Epidermal melanocyte (primary cell): ENCODE data around the gene PRAC1.

ENCODE experiments used
- DNase-seq: peaks from one replicate; pipeline ENCODE4 v3.0.0; 2011; ENCODE audit warnings: low spot score; ENCODE audit not compliant: insufficient read length

The PRAC1 gene

GRCh38 chr17:48747445-48748363 is 25.4 kb upstream of the PRAC1 start:
- no peak for DNase-seq

GRCh38 chr17:48746916-48747444 is 24.7 kb upstream of the PRAC1 start:
- DNase-seq: no peak

GRCh38 chr17:48745381-48746275 is 23.3 kb upstream of the PRAC1 start:
- no peak for DNase-seq

GRCh38 chr17:48740537-48740936 is 18.2 kb upstream of the PRAC1 start:
- DNase-seq: no peak

- no peak for DNase-seq
These were observed 16.6 kb upstream of the PRAC1 start for GRCh38 chr17:48738803-48739526.

GRCh38 chr17:48738424-48738802 is 16.1 kb upstream of the PRAC1 start:
- DNase-seq: no peak

- DNase-seq: no peak
These were observed 15.2 kb upstream of the PRAC1 start for GRCh38 chr17:48737330-48738043.

GRCh38 chr17:48735062-48735351 is 12.7 kb upstream of the PRAC1 start:
- DNase-seq: no peak

GRCh38 chr17:48734333-48735061 is 12.2 kb upstream of the PRAC1 start:
- no peak for DNase-seq

GRCh38 chr17:48733632-48734328 is 11.5 kb upstream of the PRAC1 start:
- no peak for DNase-seq

GRCh38 chr17:48732688-48733629 is 10.6 kb upstream of the PRAC1 start:
- DNase-seq: no peak

GRCh38 chr17:48731355-48731754 is 9.0 kb upstream of the PRAC1 start:
- no peak for DNase-seq

- no peak for DNase-seq
These were observed 7.9 kb upstream of the PRAC1 start for GRCh38 chr17:48730240-48730550.

- no peak for DNase-seq
These were observed 7.3 kb upstream of the PRAC1 start for GRCh38 chr17:48729335-48730239.

- DNase-seq: no peak
These were observed 6.2 kb upstream of the PRAC1 start, which contains the start of gene HOXB13 for GRCh38 chr17:48728232-48729231. Gene HOXB13, minus strand, starts transcription at chr17:48728750. Its CDS starts 157 bp downstream, at chr17:48728593.
